Measurements from ENCODE around the gene ZNF331.

Gene ZNF331

DNA sequence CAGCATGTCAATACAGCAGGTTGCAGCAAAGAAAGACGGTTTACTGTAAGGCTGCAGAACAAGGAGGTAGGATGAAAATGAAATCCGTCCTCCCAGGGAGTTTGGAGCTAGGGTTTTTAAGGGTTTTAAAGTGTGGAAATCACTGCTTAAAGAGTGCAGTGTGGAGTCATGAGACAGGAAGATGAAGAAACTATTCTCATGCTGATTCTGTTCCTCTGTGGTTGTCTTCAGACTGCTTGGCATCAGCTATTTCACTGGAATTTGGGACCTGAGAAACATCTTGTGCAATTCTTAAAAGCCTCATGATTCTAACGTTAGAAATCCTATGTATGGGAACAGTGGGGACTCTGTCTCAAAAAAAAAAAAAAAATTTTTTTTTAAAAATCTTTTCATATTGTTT lies 11.4 kb downstream of the ZNF331 start:
- H3K27me3 ChIP-seq (ENCODE audit: control insufficient read depth, insufficient read depth, low read length) = no peaks in the 10 kb centered on the region
- peaks cover 20% of the 10 kb centered on the region for H3K36me3 ChIP-seq (ENCODE audit: control insufficient read depth, low read depth, low read length)
- no peak overlapping the region for H3K27ac ChIP-seq (ENCODE audit: low read length)
- no peaks in the 10 kb centered on the region for H3K9me3 ChIP-seq (ENCODE audit: control insufficient read depth, low read depth, low read length)
- H3K4me3 ChIP-seq (ENCODE audit: low read length) = no peak overlapping the region
- peaks cover 7% of the 10 kb centered on the region for H3K4me1 ChIP-seq (ENCODE audit: control insufficient read depth, low read depth, low read length)
- no peak overlapping the region for H3K9ac ChIP-seq (ENCODE audit: low read length)

DNA sequence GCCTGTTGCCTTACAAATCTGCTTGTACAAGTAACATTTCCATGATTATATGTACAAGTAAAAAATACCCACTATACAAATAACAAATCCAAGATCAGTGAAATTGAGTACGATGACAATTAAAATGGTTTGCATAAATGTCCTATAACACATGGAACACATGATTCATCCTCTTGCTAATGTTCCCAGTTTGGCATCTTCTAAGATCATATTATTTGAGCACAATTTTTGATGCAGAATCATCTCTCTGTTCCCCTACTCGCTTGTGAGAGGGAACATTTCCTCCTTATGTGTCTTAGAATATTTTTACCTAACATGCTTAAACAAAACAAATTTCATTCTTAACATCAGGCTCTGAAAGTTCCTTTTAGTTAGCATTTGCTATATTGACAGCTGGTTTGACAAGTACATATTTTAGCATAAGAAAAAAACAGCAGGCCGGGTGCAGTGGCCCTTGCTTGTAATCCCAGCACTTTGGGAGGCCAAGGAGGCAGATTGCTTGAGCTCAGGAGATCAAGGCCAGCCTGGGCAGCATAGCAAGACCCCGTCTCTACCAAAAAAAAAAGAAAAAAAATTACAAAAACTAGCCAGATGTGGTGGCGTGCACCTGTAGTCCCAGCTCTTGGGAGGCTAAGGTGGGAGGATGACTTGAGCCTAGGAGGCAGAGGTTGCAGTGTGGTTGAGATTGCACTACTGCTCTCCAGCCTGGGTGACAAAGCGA lies 14.2 kb downstream of the ZNF331 start:
- Histone ChIP-seq H3K27ac (ENCODE audit: low read length) (no peak overlapping the region), H3K9me3 (ENCODE audit: control insufficient read depth, low read depth, low read length) (no peaks in the 10 kb centered on the region), H3K4me1 (ENCODE audit: control insufficient read depth, low read depth, low read length) (peaks cover 7% of the 10 kb centered on the region), H3K36me3 (ENCODE audit: control insufficient read depth, low read depth, low read length) (peaks cover 3% of the 10 kb centered on the region), H3K9ac (ENCODE audit: low read length) (no peak overlapping the region), H3K4me3 (ENCODE audit: low read length) (no peak overlapping the region), H3K27me3 (ENCODE audit: control insufficient read depth, insufficient read depth, low read length) (no peaks in the 10 kb centered on the region)

DNA sequence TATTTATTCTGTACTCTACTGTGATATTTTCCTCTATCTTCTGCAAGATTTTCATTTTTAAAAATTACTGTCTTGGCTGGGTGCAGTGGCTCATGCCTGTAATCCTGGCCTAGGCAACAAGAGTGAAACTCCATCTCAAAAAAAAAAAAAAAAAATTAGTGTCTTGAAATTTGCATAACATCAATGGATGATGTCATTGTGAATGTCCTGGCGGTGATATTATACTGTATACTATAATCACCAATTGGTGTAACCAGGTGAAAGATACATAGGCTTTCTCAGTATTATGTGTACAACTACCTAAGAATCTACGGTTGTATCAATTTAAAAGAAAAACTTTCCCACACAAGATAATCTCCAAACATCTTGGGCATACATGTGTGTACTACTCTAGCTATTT lies 15.2 kb downstream of the ZNF331 start:
- Histone ChIP-seq H3K9me3 (ENCODE audit: control insufficient read depth, low read depth, low read length) (no peaks in the 10 kb centered on the region), H3K9ac (ENCODE audit: low read length) (no peak overlapping the region), H3K4me3 (ENCODE audit: low read length) (no peak overlapping the region), H3K36me3 (ENCODE audit: control insufficient read depth, low read depth, low read length) (peaks cover 5% of the 10 kb centered on the region), H3K27me3 (ENCODE audit: control insufficient read depth, insufficient read depth, low read length) (no peaks in the 10 kb centered on the region), H3K4me1 (ENCODE audit: control insufficient read depth, low read depth, low read length) (peaks cover 7% of the 10 kb centered on the region), H3K27ac (ENCODE audit: low read length) (no peak overlapping the region)

DNA sequence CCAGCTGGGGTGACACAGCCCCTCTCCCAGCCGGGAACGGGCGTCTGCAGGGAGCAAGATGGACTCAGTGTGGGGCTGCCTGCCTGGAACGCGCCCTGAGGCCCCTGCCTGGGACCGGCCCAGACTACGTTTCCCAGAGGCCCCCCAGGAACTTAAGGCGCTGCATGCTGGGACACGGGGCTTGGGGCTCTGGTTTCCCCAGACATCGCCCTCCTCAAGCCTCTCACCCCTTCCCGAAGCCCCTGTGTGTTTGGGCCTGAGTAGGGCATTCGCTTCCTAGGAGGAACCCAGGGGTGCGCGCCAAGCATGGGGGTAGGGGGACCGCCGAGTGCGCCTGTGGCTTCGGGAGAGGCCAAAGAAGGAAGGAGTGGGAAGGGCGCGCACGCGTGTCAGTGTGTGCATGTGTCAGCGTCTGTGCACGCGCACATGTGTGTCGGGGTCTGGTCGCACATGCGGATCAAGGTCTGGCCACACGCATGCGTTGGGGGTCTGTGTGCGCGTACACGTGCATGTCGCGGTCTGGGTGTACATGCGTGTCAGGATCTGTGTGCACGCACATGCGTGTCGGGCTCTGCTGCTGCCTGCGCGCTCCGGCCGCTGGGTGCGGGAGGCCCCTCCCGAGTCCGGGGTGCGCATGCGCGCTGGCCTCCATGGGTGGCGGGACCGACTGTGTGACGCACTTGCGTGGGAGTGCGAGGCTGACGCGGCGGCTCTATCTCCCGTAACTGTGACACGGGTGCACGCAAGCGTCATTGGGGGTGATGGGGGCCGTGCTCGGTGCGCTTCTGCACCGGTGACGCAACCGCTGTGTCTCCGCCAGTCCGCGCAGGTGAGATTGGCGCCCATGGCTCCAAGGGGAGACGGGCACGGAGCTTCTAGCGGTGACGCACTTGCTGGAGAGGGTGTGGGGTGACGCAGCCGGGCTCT lies 16.2 kb downstream of the ZNF331 start:
- Histone ChIP-seq H3K4me1 (ENCODE audit: control insufficient read depth, low read depth, low read length) (peaks cover 2% of the 10 kb centered on the region), H3K27me3 (ENCODE audit: control insufficient read depth, insufficient read depth, low read length) (no peaks in the 10 kb centered on the region), H3K9me3 (ENCODE audit: control insufficient read depth, low read depth, low read length) (peaks cover 4% of the 10 kb centered on the region), H3K36me3 (ENCODE audit: control insufficient read depth, low read depth, low read length) (peaks cover 14% of the 10 kb centered on the region), H3K9ac (ENCODE audit: low read length) (no peak overlapping the region), H3K27ac (ENCODE audit: low read length) (no peak overlapping the region), H3K4me3 (ENCODE audit: low read length) (no peak overlapping the region)

DNA sequence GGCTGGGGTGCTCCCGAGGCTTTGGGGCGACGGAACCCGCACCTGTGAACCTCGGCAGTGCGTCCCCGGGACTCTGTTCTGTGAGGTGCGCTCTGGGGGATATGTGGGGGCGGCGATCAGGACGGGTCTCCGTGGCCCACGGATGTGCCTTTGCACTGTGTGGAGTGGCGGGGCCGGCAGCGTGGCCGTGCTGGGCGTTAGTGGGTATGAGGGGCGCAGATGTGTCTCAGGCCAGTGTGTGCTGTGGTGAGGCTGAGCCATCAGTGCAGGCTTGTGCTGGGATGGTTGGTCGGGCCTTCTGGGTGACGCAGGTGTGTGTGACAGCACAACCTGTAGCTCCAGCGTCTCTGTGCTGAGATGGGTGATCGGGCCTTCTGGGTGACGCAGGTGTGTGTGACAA lies 16.9 kb downstream of the ZNF331 start:
- Histone ChIP-seq H3K4me1 (ENCODE audit: control insufficient read depth, low read depth, low read length) (no peaks in the 10 kb centered on the region), H3K9me3 (ENCODE audit: control insufficient read depth, low read depth, low read length) (peaks cover 9% of the 10 kb centered on the region), H3K27me3 (ENCODE audit: control insufficient read depth, insufficient read depth, low read length) (no peaks in the 10 kb centered on the region), H3K9ac (ENCODE audit: low read length) (no peak overlapping the region), H3K36me3 (ENCODE audit: control insufficient read depth, low read depth, low read length) (peaks cover 21% of the 10 kb centered on the region), H3K4me3 (ENCODE audit: low read length) (no peak overlapping the region), H3K27ac (ENCODE audit: low read length) (no peak overlapping the region)

DNA sequence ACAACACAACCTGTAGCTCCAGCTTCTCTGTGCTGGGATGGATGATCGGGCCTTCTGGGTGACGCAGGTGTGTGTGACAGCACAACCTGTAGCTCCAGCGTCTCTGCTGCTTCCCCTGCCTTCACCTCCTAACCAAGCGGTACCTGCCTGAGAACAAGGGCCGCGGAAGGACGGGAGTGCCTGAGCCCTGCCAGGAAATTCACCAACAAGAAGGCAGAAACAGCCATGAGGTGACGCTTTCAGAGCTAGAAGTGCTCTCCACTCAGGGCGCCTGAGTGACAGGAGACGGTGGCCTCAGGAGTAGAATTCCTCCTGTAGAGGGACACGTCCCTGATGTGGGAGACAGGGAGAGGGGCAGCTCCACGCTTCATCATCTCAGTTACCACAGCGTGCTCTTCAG lies 17.4 kb downstream of the ZNF331 start:
- no peak overlapping the region for H3K9ac ChIP-seq (ENCODE audit: low read length)
- H3K4me1 ChIP-seq (ENCODE audit: control insufficient read depth, low read depth, low read length) = no peaks in the 10 kb centered on the region
- H3K27me3 ChIP-seq (ENCODE audit: control insufficient read depth, insufficient read depth, low read length) = no peaks in the 10 kb centered on the region
- peaks cover 27% of the 10 kb centered on the region for H3K36me3 ChIP-seq (ENCODE audit: control insufficient read depth, low read depth, low read length)
- peaks cover 9% of the 10 kb centered on the region for H3K9me3 ChIP-seq (ENCODE audit: control insufficient read depth, low read depth, low read length)
- H3K27ac ChIP-seq (ENCODE audit: low read length) = no peak overlapping the region
- no peak overlapping the region for H3K4me3 ChIP-seq (ENCODE audit: low read length)

DNA sequence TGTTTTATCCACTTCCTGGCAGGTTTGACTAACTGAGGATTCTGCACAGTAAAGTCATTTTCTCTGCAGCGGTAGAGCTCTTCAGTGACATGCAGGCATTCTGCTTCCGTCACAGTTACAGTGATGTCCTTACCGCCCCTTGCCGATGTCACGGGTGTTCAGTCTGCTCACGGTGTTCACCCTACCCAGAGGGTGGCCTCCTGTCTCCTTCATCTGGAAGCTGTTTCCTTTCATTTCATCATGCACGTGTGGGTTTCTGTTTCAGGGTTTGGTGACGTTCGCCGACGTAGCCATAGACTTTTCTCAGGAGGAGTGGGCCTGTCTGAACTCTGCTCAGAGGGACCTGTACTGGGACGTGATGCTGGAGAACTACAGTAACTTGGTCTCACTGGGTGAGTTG lies 33.4 kb downstream of the ZNF331 start:
- H3K9ac ChIP-seq (ENCODE audit: low read length) = no peak overlapping the region
- H3K36me3 ChIP-seq (ENCODE audit: control insufficient read depth, low read depth, low read length) = peaks cover 46% of the 10 kb centered on the region
- H3K27me3 ChIP-seq (ENCODE audit: control insufficient read depth, insufficient read depth, low read length) = no peaks in the 10 kb centered on the region
- H3K27ac ChIP-seq (ENCODE audit: low read length) = no peak overlapping the region
- H3K9me3 ChIP-seq (ENCODE audit: control insufficient read depth, low read depth, low read length) = no peaks in the 10 kb centered on the region
- H3K4me1 ChIP-seq (ENCODE audit: control insufficient read depth, low read depth, low read length) = no peaks in the 10 kb centered on the region
- no peak overlapping the region for H3K4me3 ChIP-seq (ENCODE audit: low read length)

DNA sequence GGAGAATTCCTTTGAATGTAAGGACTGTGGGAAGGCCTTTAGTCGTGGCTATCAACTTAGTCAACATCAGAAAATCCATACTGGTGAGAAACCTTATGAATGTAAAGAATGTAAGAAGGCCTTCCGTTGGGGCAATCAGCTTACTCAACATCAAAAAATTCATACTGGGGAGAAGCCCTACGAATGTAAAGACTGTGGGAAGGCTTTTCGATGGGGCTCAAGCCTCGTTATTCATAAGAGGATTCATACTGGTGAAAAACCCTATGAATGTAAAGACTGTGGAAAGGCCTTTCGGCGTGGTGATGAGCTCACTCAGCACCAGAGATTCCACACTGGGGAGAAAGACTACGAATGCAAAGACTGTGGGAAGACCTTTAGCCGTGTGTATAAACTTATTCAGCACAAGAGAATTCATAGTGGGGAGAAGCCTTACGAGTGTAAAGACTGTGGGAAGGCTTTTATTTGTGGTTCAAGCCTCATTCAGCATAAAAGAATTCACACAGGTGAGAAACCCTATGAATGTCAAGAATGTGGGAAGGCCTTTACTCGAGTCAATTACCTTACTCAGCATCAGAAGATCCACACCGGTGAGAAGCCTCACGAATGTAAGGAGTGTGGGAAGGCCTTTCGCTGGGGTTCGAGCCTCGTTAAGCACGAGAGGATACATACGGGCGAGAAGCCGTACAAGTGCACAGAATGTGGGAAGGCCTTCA lies 39.2 kb downstream of the ZNF331 start:
- no peaks in the 10 kb centered on the region for H3K27me3 ChIP-seq (ENCODE audit: control insufficient read depth, insufficient read depth, low read length)
- H3K9me3 ChIP-seq (ENCODE audit: control insufficient read depth, low read depth, low read length) = peaks cover 13% of the 10 kb centered on the region
- no peak overlapping the region for H3K4me3 ChIP-seq (ENCODE audit: low read length)
- peaks cover 13% of the 10 kb centered on the region for H3K4me1 ChIP-seq (ENCODE audit: control insufficient read depth, low read depth, low read length)
- H3K9ac ChIP-seq (ENCODE audit: low read length) = no peak overlapping the region
- H3K27ac ChIP-seq (ENCODE audit: low read length) = no peak overlapping the region
- H3K36me3 ChIP-seq (ENCODE audit: control insufficient read depth, low read depth, low read length) = peaks cover 51% of the 10 kb centered on the region

DNA sequence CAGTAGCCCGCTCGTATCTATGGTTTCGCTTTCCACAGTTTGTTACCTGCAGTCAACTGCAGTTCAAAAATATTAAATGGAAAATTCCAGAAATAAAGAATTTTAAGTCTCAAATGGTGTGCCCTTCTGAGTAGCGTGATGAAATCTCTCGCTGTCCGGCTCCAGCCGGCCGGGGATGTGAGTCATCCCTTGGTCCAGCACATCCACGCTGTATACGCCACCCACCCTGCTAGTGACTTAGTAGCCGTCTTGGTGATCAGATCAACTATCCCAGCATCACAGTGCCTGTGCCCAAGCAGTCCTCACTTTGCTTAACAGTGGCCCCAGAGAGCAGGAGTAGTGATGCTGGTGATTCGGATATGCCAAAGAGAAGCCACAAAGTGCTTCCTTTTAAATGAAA lies 40.0 kb downstream of the ZNF331 start:
- Histone ChIP-seq H3K9ac (ENCODE audit: low read length) (no peak overlapping the region), H3K4me3 (ENCODE audit: low read length) (no peak overlapping the region), H3K36me3 (ENCODE audit: control insufficient read depth, low read depth, low read length) (peaks cover 44% of the 10 kb centered on the region), H3K4me1 (ENCODE audit: control insufficient read depth, low read depth, low read length) (peaks cover 14% of the 10 kb centered on the region), H3K27ac (ENCODE audit: low read length) (no peak overlapping the region), H3K27me3 (ENCODE audit: control insufficient read depth, insufficient read depth, low read length) (no peaks in the 10 kb centered on the region), H3K9me3 (ENCODE audit: control insufficient read depth, low read depth, low read length) (peaks cover 13% of the 10 kb centered on the region)

DNA sequence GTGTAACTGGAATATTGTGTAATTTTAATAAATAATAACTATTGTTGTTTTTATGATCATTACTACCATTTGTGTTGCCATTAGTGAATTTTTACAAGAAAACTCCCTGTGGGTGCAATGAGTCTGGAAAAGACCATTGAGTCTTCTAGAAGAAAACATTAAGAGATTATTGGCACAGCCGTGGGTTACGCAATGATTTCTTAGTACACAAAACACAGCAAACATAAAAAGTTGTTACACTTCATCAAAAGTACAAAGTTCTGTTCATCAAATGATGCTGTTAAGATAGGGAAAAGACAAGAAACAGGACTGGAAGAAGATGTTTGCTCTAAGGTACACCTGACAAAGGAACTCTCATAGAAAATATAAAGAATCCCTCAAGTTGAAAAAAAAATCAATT lies 41.6 kb downstream of the ZNF331 start:
- H3K27ac ChIP-seq (ENCODE audit: low read length) = no peak overlapping the region
- no peaks in the 10 kb centered on the region for H3K27me3 ChIP-seq (ENCODE audit: control insufficient read depth, insufficient read depth, low read length)
- H3K4me1 ChIP-seq (ENCODE audit: control insufficient read depth, low read depth, low read length) = peaks cover 14% of the 10 kb centered on the region
- no peak overlapping the region for H3K9ac ChIP-seq (ENCODE audit: low read length)
- no peak overlapping the region for H3K4me3 ChIP-seq (ENCODE audit: low read length)
- H3K9me3 ChIP-seq (ENCODE audit: control insufficient read depth, low read depth, low read length) = peaks cover 13% of the 10 kb centered on the region
- peaks cover 33% of the 10 kb centered on the region for H3K36me3 ChIP-seq (ENCODE audit: control insufficient read depth, low read depth, low read length)
